Mesodermal cell (in vitro differentiated cells): ENCODE measurements around the gene ADARB2.

Experiments used
- H3K27ac ChIP-seq: 2 replicates; pipeline ENCODE4 v1.7.0; 2013; ENCODE audit warnings: mild to moderate bottlenecking, low read depth, low read length, moderate library complexity; ENCODE audit not compliant: severe bottlenecking
- H3K36me3 ChIP-seq: 2 replicates; pipeline ENCODE4 v1.7.1; 2013; ENCODE audit warnings: mild to moderate bottlenecking, low read length, moderate library complexity; ENCODE audit not compliant: control insufficient read depth, insufficient read depth
- H3K4me1 ChIP-seq: one replicate; pipeline ENCODE4 v1.7.1; 2013; ENCODE audit warnings: mild to moderate bottlenecking, low read length; ENCODE audit not compliant: insufficient read depth, control insufficient read depth, poor library complexity, severe bottlenecking
- H3K4me3 ChIP-seq: 2 replicates; pipeline ENCODE4 v1.7.0; 2013; ENCODE audit warnings: low read length, control low read depth, mild to moderate bottlenecking; ENCODE audit not compliant: insufficient read depth, poor library complexity, severe bottlenecking; ENCODE audit errors: extremely low read depth
- H3K9me3 ChIP-seq: 2 replicates; pipeline ENCODE4 v1.7.1; 2013; ENCODE audit warnings: mild to moderate bottlenecking, low read length, moderate library complexity; ENCODE audit not compliant: control insufficient read depth
- WGBS, 2 experiments: methylation state at CpG; one replicate each; pipeline ENCODE4 v1.1.5; 2013; ENCODE audit warnings: missing lambda C conversion rate in 2 of 2; ENCODE audit not compliant: insufficient coverage in 2 of 2; 5-methylcytosine and 5-hydroxymethylcytosine counted together

The ADARB2 gene

DNA sequence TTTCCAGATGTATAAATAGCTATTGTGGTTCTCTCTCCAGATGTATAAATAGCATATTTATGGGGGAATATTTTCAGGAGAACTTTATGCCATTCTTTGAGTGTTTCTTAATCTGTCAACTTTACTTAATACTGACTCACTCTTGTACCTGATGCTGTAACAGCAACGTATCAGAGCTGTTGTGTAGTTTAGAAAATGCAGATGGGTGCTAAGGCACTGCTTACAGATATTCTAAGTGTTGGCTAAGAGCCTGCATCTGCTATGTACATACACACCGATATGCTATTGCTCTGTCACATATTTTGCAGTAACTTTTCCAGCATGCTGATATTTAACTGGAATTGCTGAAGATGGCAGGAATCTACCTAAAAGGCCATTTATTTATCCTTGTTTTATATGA is 609.2 kb downstream of the ADARB2 start:
- Histone ChIP-seq H3K27ac (no peak overlapping the region), H3K4me3 (no peak overlapping the region), H3K9me3 (no peaks in the 10 kb centered on the region), H3K4me1 (no peaks in the 10 kb centered on the region), H3K36me3 (peaks cover 81% of the 10 kb centered on the region)
- WGBS, 2 experiments: 92 to 100% methylated on average over 2 of the region's 2 CpGs

- H3K27ac ChIP-seq: no peak overlapping the region
- H3K36me3 ChIP-seq: peaks cover 84% of the 10 kb centered on the region
- 93 to 97% methylated on average over 15 of the region's 15 CpGs for WGBS, 2 experiments
- H3K9me3 ChIP-seq: no peaks in the 10 kb centered on the region
- no peak overlapping the region for H3K4me3 ChIP-seq
- no peaks in the 10 kb centered on the region for H3K4me1 ChIP-seq
Observed at GRCh38 chr10:1127629-1128028, 609.7 kb downstream of the ADARB2 start.
